H1 (cell line): Measurements from ENCODE around the gene RNASEL.

Source experiments
- EGR1 ChIP-seq: IDR thresholded peaks from 2 replicates; pipeline ENCODE4 v1.6.1; 2011; ENCODE audit warnings: low read depth, low read length, borderline replicate concordance
- GTF2F1 ChIP-seq: IDR thresholded peaks from 2 replicates; pipeline ENCODE4 v1.6.1; 2012; ENCODE audit warnings: low read depth, low read length, improper control_type of control experiment, borderline replicate concordance

DNA sequence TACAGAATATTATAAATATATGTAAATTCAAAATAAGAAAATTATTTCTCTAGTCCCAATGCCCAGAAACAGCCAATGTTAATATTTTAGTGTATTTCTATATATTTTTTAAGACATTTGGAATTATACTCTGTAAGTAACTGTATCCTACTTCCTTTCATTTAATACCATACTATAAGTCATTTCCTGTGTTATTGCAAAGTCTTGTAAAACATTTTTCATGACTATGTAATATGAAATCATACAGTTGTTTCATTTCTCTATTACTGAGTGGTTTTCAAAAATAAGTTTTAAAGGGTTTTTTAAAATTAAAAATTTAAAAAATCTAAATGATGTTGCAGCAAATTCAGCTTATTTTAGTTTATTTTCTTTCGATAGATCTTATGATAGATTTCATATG is 2.0 kb downstream of the RNASEL start:
- TF ChIP-seq GTF2F1 (no peak), EGR1 (no peak)
